ENCODE results near the gene GRID2IP.

The GRID2IP gene

DNA sequence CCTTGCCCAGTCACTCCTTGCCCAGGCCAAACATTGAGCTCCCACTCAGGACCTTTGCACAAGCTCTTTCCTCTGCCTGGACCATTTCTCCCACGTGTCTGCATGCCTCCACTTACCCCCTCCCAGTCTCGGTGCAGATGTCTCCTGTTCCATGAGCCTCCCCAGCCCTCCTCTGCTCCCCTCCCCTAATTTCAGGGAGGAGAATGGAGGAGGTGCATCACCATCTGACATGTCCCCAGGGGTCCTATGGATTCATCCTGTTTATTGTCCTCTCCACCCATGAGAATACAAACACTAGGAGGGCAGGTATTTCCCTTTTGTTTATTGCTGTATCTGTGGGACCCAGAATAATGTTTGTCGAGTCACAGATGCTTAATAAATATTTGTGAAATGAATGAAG is 8.6 kb upstream of the GRID2IP start:
- no peak for DNase-seq

DNA sequence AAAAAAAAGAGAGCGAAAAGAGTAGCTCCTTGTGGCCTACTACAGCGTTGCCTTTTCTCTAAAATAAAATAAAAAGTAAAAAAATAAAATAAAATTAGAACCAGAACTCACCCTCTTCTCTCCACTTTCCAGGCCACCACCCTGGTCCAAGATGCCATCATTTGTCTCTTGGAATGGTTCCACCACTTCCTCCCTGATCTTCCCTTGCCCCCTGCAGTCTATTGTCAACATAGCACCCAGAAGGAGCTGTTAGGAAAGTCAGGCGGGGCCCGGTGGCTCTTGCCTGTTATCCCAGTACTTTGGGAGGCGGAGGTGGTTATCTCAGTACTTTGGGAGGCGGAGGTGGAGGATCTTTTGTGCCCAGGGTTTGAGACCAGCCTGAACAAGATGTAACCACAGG is 7.6 kb upstream of the GRID2IP start:
- peak; percentile 54 to 64 for DNase-seq

DNA sequence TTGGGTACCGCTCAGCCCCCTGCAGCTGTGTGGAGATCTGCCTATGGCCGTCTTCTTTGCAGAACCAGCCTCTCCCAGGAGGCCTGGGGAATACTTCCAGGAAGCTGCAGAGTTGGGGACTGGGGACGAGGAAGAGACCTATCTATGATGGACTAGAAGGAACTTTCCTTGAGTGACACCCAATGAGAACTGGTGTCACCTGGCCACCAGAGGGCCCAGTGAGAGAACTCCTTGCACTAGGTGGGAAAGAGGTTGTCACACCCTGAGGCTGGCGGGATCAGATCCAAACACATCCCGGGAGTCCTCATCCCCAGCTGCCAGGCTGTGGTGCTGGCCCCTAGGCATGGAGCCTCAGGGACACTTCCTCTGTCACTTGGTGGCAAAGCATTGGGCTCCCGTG is 4.9 kb upstream of the GRID2IP start:
- DNase-seq = peak in 1 of 2 experiments; percentile 20

DNA sequence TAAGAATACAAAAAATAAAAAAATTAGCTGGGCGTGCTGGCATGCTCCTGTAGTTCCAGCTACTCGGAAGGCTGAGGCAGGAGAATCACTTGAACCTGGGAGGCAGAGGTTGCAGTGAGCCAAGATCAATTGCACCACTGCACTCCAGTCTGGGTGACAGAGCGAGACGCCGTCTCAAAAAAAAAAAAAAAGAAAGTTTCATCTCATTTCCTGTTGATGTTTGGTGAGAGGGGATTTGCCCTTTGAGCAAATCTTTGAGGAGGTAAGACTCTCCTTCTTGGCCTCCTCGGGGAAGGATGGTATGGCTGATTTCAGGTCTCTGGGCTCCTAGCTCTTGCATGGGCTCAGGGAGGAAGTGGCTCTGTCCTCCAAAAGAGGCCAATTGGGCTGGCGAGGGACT is 3.6 kb upstream of the GRID2IP start:
- no peak for DNase-seq

DNA sequence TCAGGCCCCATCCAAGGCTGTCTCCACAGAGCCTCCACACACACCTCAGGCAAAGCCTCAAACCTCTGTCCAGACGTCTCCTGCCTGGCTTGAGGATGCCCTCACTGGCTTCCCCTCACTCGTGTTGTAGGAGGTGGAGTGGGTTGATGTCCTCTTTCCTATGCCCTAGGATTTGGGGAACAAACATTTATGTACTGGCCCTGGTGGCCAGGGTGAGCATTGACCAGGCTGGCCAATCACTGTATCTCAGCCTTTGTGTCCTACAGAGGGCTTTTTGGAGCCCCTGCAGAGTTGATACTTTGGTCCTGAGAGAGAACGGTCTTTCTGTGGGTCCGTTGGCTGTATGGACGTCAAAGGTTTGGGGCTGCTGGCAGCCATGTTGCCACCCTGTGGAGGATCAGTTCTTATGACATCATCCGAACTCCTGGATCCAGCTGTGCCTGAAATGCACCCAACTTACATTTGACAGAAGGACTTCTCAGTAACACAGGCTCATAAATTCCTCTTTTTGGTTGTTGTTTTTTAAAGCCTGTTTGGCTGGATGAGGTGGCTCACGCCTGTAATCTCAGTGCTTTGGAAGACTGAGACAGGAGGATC is 2.3 kb upstream of the GRID2IP start:
- DNase-seq = no peak

DNA sequence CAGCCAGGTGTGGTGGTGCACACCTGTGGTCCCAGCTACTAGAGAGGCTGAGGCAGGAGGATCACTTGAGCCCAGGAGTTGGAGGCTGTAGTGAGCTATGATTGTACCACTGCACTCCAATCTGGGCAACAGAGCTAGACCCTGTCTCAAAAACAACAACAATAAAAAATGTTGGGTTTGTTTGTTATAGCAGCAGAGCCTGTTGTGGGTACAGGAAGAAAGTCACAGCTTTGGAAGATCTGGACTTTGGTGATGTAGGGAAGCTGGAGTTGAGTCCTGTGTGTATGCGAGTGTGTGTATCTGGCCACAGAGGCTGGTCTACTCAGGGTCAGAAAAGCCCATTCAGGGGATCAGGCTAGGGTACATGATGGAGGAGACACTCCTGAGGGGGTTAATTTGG is 3.9 kb downstream of the GRID2IP start:
- no peak for DNase-seq

DNA sequence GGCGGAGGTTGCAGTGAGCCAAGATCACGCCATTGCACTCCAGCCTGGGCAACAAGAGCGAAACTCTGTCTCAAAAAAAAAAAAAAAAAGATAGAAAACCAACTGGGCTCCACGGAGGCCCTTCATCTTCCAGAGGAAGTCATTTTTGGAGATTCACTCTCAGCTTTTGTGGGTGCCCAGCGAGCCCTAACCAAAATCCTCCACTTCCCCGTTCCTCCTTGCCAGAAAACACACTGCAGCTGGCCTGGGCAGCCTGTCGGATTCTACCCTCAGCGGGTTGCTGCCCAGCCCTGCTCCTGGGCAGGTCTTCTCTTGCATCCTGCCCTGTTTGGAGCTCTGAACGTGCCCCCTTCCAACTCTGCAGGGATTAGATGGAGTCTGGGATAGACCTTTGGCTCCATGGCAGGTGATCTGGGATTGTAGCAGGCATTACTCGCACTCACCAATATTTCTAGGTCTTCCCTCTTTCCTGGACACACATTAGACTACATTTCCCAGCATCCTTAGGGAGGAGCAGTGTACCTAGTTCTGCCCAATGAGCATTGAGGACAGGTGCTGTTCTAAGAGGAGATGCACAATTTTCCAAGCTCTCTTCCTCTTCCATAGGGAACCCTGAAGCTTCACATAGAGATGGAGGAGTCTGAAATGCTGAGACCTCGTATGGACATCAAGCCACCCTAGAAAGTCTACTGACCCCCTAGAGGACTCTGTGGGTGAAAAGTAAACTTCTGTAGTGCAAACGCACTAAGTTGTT is 4.6 kb downstream of the GRID2IP start:
- no peak for DNase-seq

DNA sequence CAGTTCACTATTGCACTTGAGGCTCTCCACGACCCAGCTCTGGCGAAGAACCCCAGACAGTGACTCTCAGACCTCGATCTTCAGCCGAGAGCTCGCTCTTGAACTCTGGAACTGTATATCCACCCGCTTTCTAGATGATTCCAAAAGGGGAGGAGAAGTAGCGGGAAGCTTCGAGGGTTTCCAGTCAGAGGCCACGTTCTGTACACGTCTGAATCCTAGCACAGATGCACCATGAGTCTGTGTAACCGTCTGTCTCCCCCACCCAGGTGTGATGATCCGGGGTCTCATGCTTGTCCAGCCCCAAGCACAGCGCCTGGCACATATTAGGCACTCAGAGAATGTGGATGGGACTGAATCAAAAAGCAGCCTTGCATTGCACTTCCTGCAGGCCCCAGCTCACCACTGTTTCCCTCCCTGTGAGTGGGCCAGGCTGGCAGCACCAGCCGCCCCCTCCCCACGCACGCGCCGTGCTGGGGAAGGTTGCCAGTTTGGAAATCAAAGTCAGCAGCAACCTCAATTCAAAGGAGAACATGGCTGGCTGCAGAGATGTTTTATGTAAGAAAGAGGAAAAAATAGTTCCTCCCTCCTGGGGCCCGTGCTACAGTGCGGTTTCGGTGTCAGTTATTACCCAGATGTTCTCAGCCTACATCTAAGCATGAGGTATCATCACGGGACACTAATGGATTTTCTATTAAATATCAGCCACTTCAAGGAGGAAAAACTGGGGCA is 5.7 kb downstream of the GRID2IP start:
- no peak for DNase-seq

DNA sequence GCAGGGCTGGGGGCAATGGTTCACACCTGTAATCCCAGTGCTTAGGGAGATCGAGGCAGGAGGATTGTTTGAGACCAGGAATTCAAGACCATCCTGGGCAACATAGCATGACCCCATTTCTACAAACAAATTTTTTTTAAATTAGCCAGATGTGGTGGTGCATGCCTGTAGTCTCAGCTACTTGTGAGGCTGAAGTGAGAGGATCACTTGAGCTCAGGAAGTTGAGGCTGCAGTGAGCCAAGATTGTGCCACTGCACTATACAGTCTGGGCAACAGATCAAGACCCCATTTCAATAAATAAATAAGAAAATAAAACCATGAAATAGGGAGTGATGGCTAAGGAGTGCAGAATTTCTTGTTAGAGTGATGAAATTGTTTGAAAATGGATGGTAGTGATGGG is 8.9 kb downstream of the GRID2IP start:
- DNase-seq = no peak

DNA sequence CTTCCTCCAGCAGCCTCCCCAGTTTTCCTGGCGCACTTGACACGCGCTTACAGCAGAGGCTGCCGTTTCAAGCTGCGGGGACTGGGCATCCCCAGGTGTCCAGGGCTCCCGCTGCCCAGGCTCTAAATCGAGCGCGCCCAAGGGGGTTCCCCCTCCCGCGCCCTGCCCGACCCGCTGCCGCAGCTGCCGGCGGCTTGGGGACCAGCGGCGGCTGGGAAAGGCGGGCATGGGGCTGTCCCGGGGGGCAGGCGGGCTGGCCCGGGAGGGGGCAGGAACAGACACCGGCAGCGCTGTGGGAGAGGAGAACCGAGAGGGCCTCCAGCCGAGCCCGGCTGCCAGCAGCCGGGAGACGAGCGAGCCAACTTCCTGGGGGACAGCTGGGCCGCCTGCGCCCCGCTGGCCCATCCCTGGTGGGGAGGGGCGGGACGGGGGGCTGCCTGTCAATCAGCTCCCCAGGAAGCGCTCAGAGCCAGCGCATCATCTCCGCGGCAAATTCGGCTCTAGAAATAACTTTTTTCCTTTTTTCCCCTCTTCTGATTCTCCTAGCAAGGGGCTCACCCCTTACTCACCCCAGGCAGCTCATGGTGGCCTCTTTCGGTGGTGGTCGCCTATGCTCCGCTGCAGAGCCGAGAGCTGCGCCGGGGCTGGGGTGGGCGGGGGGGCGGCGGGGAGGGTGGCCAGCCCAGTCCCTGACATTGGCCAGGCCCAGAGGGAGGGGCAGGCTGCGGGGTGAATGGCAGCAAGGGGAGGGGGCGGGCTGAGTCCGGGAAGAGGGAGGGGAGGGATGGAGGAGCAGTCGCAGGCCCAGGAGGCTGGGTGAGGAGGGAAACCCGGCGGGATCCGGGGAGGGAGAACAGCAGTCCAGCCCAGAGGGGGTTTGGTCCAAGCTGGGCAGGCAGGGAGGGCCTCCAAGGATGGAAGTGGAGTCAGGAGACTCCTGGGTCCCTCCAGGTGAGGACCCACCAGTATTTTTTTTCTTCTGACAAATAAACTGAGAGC is 14.7 kb downstream of the GRID2IP start:
- peak; percentile 23 to 41 for DNase-seq

DNA sequence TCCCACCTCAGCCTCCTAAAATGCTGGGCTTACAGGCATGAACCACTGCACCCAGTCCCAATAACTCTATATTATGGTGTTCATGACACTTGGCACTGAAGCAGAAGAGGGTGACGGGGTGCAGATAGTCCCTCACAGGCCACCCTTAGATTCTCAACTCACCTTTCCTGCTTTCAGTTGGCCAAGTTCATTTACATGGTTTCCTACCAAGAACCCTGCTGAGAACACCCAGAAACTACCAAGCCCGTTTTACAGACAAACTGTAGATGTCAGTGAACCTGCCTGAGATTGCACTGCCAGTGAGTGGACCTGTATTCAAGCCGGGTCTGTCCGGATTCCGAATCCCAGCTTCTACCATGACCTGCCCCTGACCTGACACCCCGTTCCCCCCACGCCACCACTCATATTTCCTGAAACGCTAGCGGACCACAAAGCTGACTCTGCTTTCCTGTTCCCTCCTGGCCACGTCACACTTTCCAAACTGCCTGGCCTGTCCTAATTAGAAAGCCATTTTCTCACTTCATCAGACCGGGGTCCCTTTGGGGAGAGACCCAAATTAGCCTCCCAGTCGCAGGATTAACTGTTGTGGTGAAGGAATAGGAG is 17.3 kb downstream of the GRID2IP start:
- no peak for DNase-seq

DNA sequence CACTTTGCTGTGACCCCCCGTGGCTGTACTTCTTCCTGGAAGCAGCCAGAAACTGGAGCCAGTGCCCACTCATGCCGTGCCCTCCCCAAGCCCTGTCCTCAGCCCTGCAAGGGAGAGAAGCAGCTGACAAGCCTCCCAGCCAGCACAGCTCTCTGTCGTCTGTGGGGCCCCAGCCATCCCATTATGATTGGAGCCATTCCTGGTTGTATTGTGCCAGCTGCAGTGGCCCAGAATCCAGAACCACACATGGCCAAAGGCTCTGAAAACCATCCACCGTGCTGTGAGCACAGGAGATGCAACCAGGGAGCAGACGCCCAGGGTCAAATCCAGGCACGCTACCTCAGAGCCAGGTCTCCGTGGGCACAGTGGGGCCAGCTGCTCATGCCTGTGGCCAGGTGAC is 18.7 kb downstream of the GRID2IP start:
- DNase-seq = no peak

DNA sequence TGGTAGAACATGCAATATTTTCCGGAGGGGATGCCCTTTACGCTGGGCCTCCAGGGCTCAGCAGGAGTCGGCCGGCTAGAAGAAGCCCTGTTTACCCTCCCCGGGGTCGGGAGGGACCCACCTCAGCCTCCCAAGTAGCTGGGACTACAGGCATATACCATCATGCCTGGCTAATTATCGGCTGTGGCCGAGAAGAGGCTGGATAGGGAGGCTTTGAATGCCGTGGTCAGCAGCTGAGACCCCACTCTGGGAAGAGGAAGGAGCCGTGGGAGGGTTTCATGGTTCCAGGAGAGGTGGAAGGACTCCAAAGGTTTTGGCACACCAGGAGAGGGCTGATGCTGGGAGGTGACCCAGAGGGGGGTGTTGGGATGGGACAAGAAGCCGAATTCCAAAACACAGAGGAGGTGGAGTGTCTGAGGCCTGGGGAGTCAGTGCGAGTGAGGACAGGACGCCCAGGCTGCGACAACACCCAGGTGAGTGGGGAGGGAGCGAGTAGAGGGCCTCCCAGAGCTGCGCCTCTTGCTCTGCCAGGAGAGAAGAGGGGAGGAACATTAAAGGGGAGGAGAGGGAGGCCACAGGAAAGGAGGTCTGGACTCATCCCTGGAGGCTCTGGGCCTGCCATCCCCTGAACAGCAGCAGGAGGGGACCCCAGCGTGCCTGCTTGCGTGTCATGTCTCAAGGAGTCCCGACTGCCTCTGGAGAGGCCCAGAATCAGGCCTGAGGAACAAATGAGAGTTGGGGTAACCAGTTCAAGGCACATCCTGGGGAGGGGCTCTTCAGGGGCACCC is 19.6 kb downstream of the GRID2IP start:
- DNase-seq = no peak

DNA sequence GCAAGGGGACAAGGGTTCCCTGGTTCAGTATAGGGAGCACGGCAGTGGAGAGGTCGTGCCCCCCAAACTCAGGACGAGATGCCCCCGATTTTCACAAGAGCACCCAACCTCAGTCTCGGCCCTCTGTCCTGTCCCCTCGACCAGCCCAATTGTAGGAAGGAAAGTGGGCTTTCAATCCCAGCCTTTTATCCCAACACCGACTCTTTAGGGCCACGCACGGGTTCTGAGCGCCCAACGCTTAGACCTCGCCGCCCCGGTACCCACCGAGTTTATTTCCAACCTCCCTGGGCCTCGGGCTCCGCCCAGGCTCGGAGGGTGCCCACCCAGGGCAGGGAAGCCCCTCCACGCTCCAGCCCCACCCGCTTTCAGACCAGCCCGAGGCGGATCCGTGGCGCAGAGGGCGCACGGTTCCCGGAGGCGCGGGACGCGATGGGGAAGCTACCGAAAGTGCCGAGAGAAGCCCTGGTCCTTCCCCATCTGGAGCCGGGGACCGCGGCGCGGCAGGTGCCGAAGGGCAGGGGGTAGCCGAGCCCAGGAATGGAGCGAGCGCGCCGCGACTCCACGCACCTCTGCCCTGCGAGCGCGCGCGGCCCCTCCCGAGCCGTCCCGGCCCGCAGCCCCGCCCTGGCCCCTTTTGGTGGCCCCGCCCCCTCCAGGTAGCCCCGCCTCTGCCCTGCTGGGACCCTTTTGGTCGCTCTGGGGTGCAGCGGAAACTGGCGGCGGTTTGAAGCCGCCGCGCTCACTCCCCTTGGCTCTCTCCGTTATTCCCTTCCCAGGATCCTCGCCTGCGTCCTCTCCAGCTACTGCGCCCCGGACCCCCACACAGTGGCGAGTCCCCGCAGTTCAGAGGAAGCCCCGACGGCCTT is 20.4 kb downstream of the GRID2IP start:
- no peak for DNase-seq

DNA sequence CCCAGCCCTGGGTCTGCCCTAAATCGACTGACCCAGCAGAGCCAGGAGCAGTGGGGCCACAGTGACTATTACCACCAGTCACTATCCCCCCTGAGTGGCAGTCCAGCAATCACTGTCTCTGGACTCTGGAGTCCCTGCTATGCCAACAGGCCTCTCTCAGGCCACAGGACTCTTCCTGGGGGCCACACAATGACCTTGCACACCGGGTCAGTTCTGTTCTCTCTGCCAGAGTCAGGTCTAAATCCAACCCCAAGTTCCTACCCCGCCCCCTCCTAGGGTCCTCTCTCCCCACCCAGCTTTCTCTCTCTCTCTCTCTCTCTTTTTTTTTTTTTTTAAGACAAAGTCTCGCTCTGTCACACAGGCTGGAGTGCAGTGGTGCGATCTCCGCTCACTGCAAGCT is 21.6 kb downstream of the GRID2IP start:
- DNase-seq = no peak

DNA sequence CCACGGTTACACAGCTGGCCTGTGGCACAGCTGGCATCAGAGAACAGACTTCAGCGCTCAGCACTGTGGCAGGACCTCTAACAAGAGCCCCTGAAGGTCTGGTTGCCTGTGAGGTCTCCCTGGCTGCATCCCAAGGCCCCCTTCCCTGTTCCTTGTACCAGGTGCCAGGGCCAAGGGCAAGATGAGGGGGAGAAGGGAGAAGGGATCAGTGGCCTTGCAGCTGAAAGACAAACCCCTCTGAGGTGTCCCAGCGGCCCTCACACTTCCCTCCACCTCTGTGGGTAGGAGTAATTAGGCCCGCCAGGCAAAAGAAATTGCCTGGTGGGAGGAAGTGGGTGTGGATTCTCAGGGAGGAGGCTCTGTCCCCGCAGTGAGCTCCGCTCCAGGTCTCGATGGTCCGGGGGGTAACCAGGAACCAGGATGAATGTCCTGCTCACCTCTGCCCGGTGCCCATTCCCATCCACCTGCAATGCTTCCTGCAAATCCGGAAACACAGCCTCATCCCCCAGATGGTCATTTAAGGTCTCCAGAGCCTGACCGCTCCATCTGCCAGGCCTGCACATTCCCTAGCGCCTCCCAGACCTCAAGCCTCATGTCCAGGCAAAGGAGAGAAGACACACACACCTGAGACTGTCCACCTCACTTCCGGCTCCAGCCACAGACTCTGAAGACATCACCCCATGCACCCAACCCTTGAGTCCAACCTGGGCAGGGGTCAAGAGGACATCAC is 22.7 kb downstream of the GRID2IP start:
- no peak for DNase-seq

DNA sequence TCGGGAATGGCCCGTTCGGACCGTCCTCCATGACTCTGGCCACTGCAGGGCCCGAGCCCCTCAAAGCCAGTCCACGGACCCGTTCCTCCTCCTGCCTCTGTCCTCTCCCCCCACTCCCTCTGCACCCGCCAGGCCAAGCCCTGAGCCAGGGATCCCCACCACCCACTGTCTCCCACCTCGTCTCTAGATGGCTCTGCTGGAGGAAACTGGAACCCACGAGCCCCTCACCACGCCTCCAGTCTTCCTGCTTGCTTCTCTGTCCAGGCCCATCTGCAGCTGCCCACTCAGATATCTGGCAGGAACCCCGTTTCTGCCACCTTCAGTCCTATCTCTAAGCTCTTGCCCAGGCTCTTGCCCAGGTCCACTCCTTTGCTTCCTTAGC is 24.3 kb downstream of the GRID2IP start:
- DNase-seq = no peak

DNA sequence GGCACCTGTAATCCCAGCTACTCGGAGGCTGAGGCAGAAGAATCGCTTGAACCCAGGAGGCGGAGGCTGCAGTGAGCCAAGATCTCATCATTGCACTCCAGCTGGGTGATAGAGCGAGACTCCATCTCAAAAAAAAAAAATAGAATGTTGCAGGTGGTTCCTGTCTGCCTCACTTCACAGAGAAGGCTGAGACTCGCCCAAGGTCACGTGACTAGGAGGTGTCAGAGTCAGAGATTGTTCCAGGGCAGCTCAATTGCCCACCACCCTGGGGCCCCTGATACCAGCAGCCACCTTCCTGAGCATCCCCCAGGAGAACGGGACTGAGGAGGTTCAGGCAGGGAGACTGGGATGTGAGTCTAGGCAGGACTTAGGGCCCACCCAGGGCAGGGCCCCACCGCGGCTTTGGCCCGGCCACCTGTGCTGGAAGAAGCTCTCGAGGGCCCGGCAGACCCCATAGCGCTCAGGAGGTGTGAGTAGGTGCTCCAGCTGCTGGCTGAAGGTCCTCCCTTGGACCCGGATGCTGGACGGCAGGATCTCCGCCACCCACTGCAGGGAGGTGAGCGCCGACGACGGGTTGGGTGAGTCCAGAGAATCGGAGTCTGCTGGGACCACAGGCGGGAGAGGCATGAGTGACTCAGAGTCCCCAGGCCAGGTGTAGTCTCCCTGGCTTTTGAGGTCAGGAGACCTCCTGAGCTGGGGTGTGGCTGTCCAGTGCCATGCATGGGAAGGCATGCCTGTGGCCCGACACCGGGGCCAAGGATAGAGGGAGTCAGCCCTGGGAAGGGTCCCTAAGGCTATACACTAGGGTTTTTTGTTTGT is 30.9 kb downstream of the GRID2IP start:
- DNase-seq = no peak

DNA sequence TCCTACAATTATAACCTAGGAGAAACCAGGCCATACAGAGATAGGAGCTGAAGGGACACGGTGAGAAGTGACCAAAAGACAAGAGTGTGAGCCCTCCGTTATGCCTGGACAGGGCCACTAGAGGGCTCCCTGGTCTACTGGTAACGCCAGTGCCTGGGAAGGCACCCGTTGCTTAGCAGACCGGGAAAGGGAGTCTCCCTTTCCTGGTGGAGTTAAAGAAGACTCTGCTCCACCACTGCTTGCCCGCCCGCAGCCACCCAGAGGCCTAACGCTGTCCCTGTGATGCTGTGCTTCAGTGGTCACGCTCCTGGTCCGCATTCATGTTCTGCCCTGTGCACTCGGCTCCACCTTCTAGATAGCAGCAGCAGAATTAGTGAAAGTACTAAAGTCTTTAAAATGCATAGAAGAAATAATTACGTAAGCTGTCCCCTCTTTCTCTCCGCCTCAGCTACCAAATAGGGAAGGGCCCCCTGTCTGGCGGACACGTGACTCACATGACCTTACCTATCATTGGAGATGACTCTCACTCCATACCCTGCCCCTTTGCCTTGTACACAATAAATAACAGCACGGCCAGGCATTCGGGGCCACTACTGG is 34.8 kb downstream of the GRID2IP start:
- DNase-seq = peak; percentile 90 to 93

Data from SHP77 (cell line).